C1 segment of cervical spinal cord (tissue), 14 donors: Measurements from ENCODE around the gene SCYGR8.
"Not testable (repeated sequence)": the region's sequence is repeated elsewhere in the genome, so short reads cannot be mapped to it uniquely, and the experiment has no call there.

Experiments
- DNase-seq, 14 donors: peaks; one replicate each; lab custom pipeline; 2025; lab: John Stamatoyannopoulos, UW

SCYGR8 gene

GRCh38 chr2:227745594-227745993 lies at the start of gene SCYGR8:
TSS of gene SCYGR8 (plus strand) at chr2:227745894. CDS start at chr2:227745894, 0 bp downstream.
- no peak for DNase-seq

- no peak for DNase-seq
These were observed 48.6 kb upstream of the SCYGR8 start for GRCh38 chr2:227696990-227697679.

GRCh38 chr2:227701556-227701955 lies 44.1 kb upstream of the SCYGR8 start:
- DNase-seq, result no peak

GRCh38 chr2:227703280-227703732 lies 42.4 kb upstream of the SCYGR8 start:
- no peak for DNase-seq

GRCh38 chr2:227703961-227704360 lies 41.7 kb upstream of the SCYGR8 start:
- no peak for DNase-seq

GRCh38 chr2:227706859-227707258 lies 38.8 kb upstream of the SCYGR8 start:
- DNase-seq, result no peak

GRCh38 chr2:227707390-227707789 lies 38.3 kb upstream of the SCYGR8 start:
- DNase-seq, result no peak

GRCh38 chr2:227710986-227711385 lies 34.7 kb upstream of the SCYGR8 start:
- no peak for DNase-seq

GRCh38 chr2:227713291-227713690 lies 32.4 kb upstream of the SCYGR8 start:
- DNase-seq, result no peak

- no peak for DNase-seq
These were observed 29.2 kb upstream of the SCYGR8 start for GRCh38 chr2:227716501-227716900.

- DNase-seq, result peak in 13 of 14 donors; percentile 9 to 85 (median 65)
These were observed 27.8 kb upstream of the SCYGR8 start, which contains the start of gene SLC19A3 for GRCh38 chr2:227717687-227718567. TSS of gene SLC19A3 (minus strand) at chr2:227718028. CDS start at chr2:227702318, 15,710 bp downstream.

GRCh38 chr2:227719641-227720040 lies 26.1 kb upstream of the SCYGR8 start:
- no peak for DNase-seq

- no peak for DNase-seq
These were observed 25.0 kb upstream of the SCYGR8 start for GRCh38 chr2:227720680-227721079.

GRCh38 chr2:227722821-227723220 lies 22.9 kb upstream of the SCYGR8 start:
- DNase-seq, result not testable (repeated sequence)

- DNase-seq, result no peak
These were observed 21.2 kb upstream of the SCYGR8 start, which contains the start of gene SCYGR6 for GRCh38 chr2:227724394-227725039. TSS of gene SCYGR6 (minus strand) at chr2:227724757. CDS start at chr2:227724757, 0 bp downstream.

GRCh38 chr2:227728035-227728434 lies 17.7 kb upstream of the SCYGR8 start, which contains the start of gene SCYGR7:
TSS of gene SCYGR7 (plus strand) at chr2:227728335. CDS start at chr2:227728335, 0 bp downstream.
- DNase-seq, result no peak

GRCh38 chr2:227739351-227739750 lies 6.3 kb upstream of the SCYGR8 start:
- DNase-seq, result no peak

GRCh38 chr2:227740705-227741104 lies 5.0 kb upstream of the SCYGR8 start:
- DNase-seq, result not testable (repeated sequence)

- no peak for DNase-seq
These were observed 2.4 kb downstream of the SCYGR8 start for GRCh38 chr2:227748079-227748478.

GRCh38 chr2:227756261-227756660 lies 10.6 kb downstream of the SCYGR8 start:
- not testable (repeated sequence) for DNase-seq

GRCh38 chr2:227759411-227760118 lies 13.9 kb downstream of the SCYGR8 start:
- DNase-seq, result no peak
